Measurements from ENCODE around the gene AGPAT2. TPM values are rescaled to one million over a fixed set of nuclear protein-coding genes. Genes with fewer than 3 reads are reported as not detected.
A peak's percentile ranks its signal among the peaks of the same experiment; 100 is the strongest.

The AGPAT2 gene
- total and polyA plus RNA-seq, 2 of the 4 experiments (the other 2 are of a cell fraction): 16.1 to 39.5 TPM

DNA sequence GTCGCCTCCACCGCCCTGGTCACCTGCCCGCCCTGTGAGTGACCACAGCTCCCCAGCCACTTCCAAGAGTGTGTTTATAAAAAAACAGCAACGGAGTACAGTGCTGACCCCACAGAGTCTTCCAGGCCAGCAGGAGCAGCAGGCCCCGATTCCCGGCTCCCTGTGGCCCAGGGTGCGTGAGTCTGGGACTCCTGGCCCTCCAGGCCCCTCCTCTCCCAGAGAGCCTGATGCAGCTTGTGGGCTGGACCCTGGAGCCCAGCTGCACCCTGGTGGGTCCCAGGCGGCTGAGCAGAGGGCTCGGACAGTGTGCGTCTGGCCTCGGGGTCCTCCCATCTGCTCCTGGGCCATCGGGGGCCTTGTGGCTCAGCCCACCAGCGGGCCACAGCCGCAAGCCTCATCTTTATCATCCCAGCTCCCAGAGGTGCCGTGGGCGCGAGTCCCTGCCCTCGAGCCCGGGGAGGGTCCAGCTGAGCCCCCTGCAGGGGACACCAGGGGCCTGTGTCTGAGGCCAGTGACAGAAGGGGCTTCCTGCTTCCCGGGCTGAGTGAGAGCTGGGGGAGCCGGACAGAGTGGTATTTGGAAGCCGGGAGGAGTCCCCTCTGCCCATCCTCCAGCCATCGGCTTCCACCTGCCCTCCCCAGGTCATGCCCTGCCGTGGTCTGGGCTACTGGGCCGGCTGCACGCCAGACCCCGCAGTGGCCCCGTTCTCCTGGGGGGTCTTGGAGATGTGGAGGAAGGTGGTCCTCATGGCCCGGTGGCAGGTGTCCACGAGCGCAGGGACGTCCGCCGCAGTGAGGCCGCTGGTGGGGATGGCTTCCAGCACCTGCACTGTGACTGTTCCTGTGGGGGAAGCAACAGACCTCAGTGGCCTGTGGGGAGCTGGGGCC, 13.9 kb downstream of the AGPAT2 start:
- CTCF ChIA-PET: no interaction called here
- Histone ChIP-seq H4K8ac (ENCODE audit: low read depth in 2 of 2, low read length in 2 of 2) (no peak overlapping the region), H3K4ac (ENCODE audit: low read depth, low read length) (no peak overlapping the region), H3K9ac (ENCODE audit: low read depth, low read length) (no peak overlapping the region), H4K91ac (ENCODE audit: insufficient read depth, low read depth, low read length) (no peak overlapping the region), H2AFZ (replicated peaks; ENCODE audit: low read length, poor library complexity) (no peak overlapping the region), H3K27me3 (ENCODE audit: control insufficient read depth, insufficient read depth, low read length) (no peaks in the 10 kb centered on the region; the same call in 1 of the 2 replicates), H3K4me1 (ENCODE audit: control insufficient read depth, insufficient read depth, low read length) (no peaks in the 10 kb centered on the region), H3K4me2 (ENCODE audit: low read depth, low read length) (no peak overlapping the region), H2AK9ac (replicated peaks; ENCODE audit: low read depth, low read length, poor library complexity) (peak overlapping the region; percentile 28), H2AK5ac (ENCODE audit: low read depth, low read length) (no peak overlapping the region), H2BK15ac (ENCODE audit: low read depth, low read length) (no peak overlapping the region), H4K5ac (ENCODE audit: low read depth, low read length) (no peak overlapping the region), H3K36me3 (ENCODE audit: control insufficient read depth, insufficient read depth, low read length) (peaks cover 18% of the 10 kb centered on the region; the same call in 1 of the 2 replicates), H3K18ac (ENCODE audit: low read depth, low read length) (no peak overlapping the region), H3K79me1 (ENCODE audit: low read depth in 1 of 2, low read length in 2 of 2) (no peaks in the 10 kb centered on the region), H2BK5ac (ENCODE audit: low read depth, low read length, poor library complexity, severe bottlenecking) (no peak overlapping the region), H3K27ac (ENCODE audit: insufficient read depth, low read length) (no peak overlapping the region), H2BK120ac (ENCODE audit: low read depth, low read length) (no peak overlapping the region), H3K56ac (ENCODE audit: extremely low read depth, insufficient read depth, low read length) (no peak overlapping the region), H4K20me1 (ENCODE audit: insufficient read depth, low read length) (no peaks in the 10 kb centered on the region; the same call in none of the 2 replicates), H3K9me1 (ENCODE audit: insufficient read depth, low read length) (no peaks in the 10 kb centered on the region), H3K23ac (ENCODE audit: low read depth, low read length) (no peak overlapping the region), H3K4me3 (ENCODE audit: insufficient read depth, low read depth, low read length) (no peak overlapping the region), H3K14ac (replicated peaks; ENCODE audit: low read depth, low read length) (no peak overlapping the region), H2BK20ac (ENCODE audit: low read depth, low read length) (no peak overlapping the region), H3K9me3 (ENCODE audit: control insufficient read depth, insufficient read depth, low read length) (no peaks in the 10 kb centered on the region)
- dilution Hi-C loops (cut with HindIII; ENCODE audit: low sequenced_read_pairs, unreplicated experiment): no loop called here
- in situ Hi-C loops (cut with MboI; ENCODE audit: low sequenced_read_pairs): no loop called here
- intact Hi-C loops (cut with micrococcal nuclease): no loop called here
- 86% methylated on average over 7 of the region's 35 CpGs; no CpG with 5 or more reads in 1 of the 2 experiments for WGBS, 2 experiments (ENCODE audit: extremely low coverage in 2 of 2, insufficient read length in 1 of 2)
- no TSS peak for BruUV-seq (replicated peaks)
- DNase-seq (no peak), ATAC-seq (ENCODE audit: low read depth) (no peak)
- POLR2A ChIA-PET (ENCODE audit: unreplicated experiment): no interaction called here
- TF ChIP-seq RAD21 (IDR thresholded peaks at IDR 0.05; ENCODE audit: low read length): no peak
- TF ChIP-seq RFX5 (IDR thresholded peaks at IDR 0.05; ENCODE audit: low read depth, low read length): no peak
- no peak for TF ChIP-seq SMC3 (IDR thresholded peaks at IDR 0.05; ENCODE audit: low read depth, low read length)
- no peak for TF ChIP-seq CEBPB (IDR thresholded peaks at IDR 0.05; ENCODE audit: low read depth, low read length)
- no peak for TF ChIP-seq POLR2A (IDR thresholded peaks at IDR 0.05; ENCODE audit: low read depth, low read length)
- TF ChIP-seq, protein P1, sequence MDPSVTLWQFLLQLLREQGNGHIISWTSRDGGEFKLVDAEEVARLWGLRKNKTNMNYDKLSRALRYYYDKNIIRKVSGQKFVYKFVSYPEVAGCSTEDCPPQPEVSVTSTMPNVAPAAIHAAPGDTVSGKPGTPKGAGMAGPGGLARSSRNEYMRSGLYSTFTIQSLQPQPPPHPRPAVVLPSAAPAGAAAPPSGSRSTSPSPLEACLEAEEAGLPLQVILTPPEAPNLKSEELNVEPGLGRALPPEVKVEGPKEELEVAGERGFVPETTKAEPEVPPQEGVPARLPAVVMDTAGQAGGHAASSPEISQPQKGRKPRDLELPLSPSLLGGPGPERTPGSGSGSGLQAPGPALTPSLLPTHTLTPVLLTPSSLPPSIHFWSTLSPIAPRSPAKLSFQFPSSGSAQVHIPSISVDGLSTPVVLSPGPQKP (IDR thresholded peaks at IDR 0.05; ENCODE audit: borderline replicate concordance, low read depth, low read length): no peak
- TF ChIP-seq, protein P2, sequence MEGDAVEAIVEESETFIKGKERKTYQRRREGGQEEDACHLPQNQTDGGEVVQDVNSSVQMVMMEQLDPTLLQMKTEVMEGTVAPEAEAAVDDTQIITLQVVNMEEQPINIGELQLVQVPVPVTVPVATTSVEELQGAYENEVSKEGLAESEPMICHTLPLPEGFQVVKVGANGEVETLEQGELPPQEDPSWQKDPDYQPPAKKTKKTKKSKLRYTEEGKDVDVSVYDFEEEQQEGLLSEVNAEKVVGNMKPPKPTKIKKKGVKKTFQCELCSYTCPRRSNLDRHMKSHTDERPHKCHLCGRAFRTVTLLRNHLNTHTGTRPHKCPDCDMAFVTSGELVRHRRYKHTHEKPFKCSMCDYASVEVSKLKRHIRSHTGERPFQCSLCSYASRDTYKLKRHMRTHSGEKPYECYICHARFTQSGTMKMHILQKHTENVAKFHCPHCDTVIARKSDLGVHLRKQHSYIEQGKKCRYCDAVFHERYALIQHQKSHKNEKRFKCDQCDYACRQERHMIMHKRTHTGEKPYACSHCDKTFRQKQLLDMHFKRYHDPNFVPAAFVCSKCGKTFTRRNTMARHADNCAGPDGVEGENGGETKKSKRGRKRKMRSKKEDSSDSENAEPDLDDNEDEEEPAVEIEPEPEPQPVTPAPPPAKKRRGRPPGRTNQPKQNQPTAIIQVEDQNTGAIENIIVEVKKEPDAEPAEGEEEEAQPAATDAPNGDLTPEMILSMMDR (conservative IDR thresholded peaks at IDR 0.05; ENCODE audit: low read depth, low read length): no peak
- no peak for TF ChIP-seq FOS (IDR thresholded peaks at IDR 0.05; ENCODE audit: low read depth, low read length)
- no peak for TF ChIP-seq MAZ (IDR thresholded peaks at IDR 0.05; ENCODE audit: borderline replicate concordance, low read depth, low read length)
- TF ChIP-seq MXI1 (IDR thresholded peaks at IDR 0.05; ENCODE audit: borderline replicate concordance, low read depth, low read length): no peak

Data from IMR-90 (cell line).